Measurements from ENCODE around the gene KCNIP4. TPM values are rescaled to one million over a fixed set of nuclear protein-coding genes. Genes with fewer than 3 reads are reported as not detected.

KCNIP4 gene
- total and polyA plus RNA-seq, 2 experiments from 2014 or later, result 0.14 to 0.63 TPM

GRCh38 chr4:20687864-20688263 lies 1260.7 kb downstream of the KCNIP4 start:
- Mint-ChIP-seq H3K9me3 (no peaks in the 10 kb centered on the region), H3K4me3 (no peak overlapping the region), H3K27me3 (ENCODE audit: insufficient read depth, low read depth, poor library complexity) (no peaks in the 10 kb centered on the region), H3K27ac (no peak overlapping the region), H3K36me3 (ENCODE audit: low read depth) (no peaks in the 10 kb centered on the region), H3K4me1 (no peaks in the 10 kb centered on the region)
- no peaks in the 10 kb centered on the region for H3F3A ChIP-seq (replicated peaks; ENCODE audit: low read depth)
- H3K4me1 ChIP-seq (ENCODE audit: insufficient read depth), result no peaks in the 10 kb centered on the region
- H3K79me2 ChIP-seq (replicated peaks; ENCODE audit: insufficient read depth), result no peaks in the 10 kb centered on the region
- no peak overlapping the region for H2AFZ ChIP-seq
- no peak for DNase-seq (ENCODE audit: low spot score)
- H3K4me2 ChIP-seq, result no peak overlapping the region
- no peaks in the 10 kb centered on the region for H3K9me2 ChIP-seq (ENCODE audit: insufficient read depth)
- no peak for ATAC-seq
- no peak overlapping the region for H3K4me3 ChIP-seq
- TF ChIP-seq NANOG (IDR thresholded peaks at IDR 0.05; ENCODE audit: borderline replicate concordance), result no peak
- TF ChIP-seq, protein P1, sequence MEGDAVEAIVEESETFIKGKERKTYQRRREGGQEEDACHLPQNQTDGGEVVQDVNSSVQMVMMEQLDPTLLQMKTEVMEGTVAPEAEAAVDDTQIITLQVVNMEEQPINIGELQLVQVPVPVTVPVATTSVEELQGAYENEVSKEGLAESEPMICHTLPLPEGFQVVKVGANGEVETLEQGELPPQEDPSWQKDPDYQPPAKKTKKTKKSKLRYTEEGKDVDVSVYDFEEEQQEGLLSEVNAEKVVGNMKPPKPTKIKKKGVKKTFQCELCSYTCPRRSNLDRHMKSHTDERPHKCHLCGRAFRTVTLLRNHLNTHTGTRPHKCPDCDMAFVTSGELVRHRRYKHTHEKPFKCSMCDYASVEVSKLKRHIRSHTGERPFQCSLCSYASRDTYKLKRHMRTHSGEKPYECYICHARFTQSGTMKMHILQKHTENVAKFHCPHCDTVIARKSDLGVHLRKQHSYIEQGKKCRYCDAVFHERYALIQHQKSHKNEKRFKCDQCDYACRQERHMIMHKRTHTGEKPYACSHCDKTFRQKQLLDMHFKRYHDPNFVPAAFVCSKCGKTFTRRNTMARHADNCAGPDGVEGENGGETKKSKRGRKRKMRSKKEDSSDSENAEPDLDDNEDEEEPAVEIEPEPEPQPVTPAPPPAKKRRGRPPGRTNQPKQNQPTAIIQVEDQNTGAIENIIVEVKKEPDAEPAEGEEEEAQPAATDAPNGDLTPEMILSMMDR (conservative IDR thresholded peaks at IDR 0.05; ENCODE audit: low read depth in 2 of 2), result no peak
- no peak for TF ChIP-seq STAT1 (IDR thresholded peaks at IDR 0.05; ENCODE audit: unreplicated experiment)
- TF ChIP-seq EZH2phosphoT487 (IDR thresholded peaks at IDR 0.05; ENCODE audit: unreplicated experiment), result no peak
- TF ChIP-seq, protein P2, sequence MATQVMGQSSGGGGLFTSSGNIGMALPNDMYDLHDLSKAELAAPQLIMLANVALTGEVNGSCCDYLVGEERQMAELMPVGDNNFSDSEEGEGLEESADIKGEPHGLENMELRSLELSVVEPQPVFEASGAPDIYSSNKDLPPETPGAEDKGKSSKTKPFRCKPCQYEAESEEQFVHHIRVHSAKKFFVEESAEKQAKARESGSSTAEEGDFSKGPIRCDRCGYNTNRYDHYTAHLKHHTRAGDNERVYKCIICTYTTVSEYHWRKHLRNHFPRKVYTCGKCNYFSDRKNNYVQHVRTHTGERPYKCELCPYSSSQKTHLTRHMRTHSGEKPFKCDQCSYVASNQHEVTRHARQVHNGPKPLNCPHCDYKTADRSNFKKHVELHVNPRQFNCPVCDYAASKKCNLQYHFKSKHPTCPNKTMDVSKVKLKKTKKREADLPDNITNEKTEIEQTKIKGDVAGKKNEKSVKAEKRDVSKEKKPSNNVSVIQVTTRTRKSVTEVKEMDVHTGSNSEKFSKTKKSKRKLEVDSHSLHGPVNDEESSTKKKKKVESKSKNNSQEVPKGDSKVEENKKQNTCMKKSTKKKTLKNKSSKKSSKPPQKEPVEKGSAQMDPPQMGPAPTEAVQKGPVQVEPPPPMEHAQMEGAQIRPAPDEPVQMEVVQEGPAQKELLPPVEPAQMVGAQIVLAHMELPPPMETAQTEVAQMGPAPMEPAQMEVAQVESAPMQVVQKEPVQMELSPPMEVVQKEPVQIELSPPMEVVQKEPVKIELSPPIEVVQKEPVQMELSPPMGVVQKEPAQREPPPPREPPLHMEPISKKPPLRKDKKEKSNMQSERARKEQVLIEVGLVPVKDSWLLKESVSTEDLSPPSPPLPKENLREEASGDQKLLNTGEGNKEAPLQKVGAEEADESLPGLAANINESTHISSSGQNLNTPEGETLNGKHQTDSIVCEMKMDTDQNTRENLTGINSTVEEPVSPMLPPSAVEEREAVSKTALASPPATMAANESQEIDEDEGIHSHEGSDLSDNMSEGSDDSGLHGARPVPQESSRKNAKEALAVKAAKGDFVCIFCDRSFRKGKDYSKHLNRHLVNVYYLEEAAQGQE (IDR thresholded peaks at IDR 0.05; ENCODE audit: unreplicated experiment), result no peak
- no peak for TF ChIP-seq ETS1 (IDR thresholded peaks at IDR 0.05)
- TF ChIP-seq POLR2AphosphoS5 (IDR thresholded peaks at IDR 0.05; ENCODE audit: low read depth), result no peak
- no peak for TF ChIP-seq CREB1 (CRISPR knock-in tag; IDR thresholded peaks at IDR 0.05; ENCODE audit: low read depth)
- no peak for TF ChIP-seq JUNB (IDR thresholded peaks at IDR 0.05; ENCODE audit: unreplicated experiment)
- no peak for TF ChIP-seq ZNF331 (CRISPR knock-in tag; IDR thresholded peaks at IDR 0.05; ENCODE audit: low read depth)
- no peak for TF ChIP-seq EZH2 (IDR thresholded peaks at IDR 0.05; ENCODE audit: low read depth, unreplicated experiment)
- TF ChIP-seq, protein P3, sequence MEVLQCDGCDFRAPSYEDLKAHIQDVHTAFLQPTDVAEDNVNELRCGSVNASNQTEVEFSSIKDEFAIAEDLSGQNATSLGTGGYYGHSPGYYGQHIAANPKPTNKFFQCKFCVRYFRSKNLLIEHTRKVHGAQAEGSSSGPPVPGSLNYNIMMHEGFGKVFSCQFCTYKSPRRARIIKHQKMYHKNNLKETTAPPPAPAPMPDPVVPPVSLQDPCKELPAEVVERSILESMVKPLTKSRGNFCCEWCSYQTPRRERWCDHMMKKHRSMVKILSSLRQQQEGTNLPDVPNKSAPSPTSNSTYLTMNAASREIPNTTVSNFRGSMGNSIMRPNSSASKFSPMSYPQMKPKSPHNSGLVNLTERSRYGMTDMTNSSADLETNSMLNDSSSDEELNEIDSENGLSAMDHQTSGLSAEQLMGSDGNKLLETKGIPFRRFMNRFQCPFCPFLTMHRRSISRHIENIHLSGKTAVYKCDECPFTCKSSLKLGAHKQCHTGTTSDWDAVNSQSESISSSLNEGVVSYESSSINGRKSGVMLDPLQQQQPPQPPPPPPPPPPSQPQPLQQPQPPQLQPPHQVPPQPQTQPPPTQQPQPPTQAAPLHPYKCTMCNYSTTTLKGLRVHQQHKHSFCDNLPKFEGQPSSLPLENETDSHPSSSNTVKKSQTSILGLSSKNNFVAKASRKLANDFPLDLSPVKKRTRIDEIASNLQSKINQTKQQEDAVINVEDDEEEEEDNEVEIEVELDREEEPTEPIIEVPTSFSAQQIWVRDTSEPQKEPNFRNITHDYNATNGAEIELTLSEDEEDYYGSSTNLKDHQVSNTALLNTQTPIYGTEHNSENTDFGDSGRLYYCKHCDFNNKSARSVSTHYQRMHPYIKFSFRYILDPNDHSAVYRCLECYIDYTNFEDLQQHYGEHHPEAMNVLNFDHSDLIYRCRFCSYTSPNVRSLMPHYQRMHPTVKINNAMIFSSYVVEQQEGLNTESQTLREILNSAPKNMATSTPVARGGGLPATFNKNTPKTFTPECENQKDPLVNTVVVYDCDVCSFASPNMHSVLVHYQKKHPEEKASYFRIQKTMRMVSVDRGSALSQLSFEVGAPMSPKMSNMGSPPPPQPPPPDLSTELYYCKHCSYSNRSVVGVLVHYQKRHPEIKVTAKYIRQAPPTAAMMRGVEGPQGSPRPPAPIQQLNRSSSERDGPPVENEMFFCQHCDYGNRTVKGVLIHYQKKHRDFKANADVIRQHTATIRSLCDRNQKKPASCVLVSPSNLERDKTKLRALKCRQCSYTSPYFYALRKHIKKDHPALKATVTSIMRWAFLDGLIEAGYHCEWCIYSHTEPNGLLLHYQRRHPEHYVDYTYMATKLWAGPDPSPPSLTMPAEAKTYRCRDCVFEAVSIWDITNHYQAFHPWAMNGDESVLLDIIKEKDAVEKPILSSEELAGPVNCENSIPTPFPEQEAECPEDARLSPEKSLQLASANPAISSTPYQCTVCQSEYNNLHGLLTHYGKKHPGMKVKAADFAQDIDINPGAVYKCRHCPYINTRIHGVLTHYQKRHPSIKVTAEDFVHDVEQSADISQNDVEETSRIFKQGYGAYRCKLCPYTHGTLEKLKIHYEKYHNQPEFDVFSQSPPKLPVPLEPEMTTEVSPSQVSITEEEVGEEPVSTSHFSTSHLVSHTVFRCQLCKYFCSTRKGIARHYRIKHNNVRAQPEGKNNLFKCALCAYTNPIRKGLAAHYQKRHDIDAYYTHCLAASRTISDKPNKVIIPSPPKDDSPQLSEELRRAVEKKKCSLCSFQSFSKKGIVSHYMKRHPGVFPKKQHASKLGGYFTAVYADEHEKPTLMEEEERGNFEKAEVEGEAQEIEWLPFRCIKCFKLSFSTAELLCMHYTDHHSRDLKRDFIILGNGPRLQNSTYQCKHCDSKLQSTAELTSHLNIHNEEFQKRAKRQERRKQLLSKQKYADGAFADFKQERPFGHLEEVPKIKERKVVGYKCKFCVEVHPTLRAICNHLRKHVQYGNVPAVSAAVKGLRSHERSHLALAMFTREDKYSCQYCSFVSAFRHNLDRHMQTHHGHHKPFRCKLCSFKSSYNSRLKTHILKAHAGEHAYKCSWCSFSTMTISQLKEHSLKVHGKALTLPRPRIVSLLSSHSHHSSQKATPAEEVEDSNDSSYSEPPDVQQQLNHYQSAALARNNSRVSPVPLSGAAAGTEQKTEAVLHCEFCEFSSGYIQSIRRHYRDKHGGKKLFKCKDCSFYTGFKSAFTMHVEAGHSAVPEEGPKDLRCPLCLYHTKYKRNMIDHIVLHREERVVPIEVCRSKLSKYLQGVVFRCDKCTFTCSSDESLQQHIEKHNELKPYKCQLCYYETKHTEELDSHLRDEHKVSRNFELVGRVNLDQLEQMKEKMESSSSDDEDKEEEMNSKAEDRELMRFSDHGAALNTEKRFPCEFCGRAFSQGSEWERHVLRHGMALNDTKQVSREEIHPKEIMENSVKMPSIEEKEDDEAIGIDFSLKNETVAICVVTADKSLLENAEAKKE (CRISPR knock-in tag; IDR thresholded peaks at IDR 0.05), result no peak
- no peak for TF ChIP-seq ZNF114 (CRISPR knock-in tag; IDR thresholded peaks at IDR 0.05)
- no peaks in the 10 kb centered on the region for H4K20me1 ChIP-seq (replicated peaks; ENCODE audit: insufficient read depth)
- no peaks in the 10 kb centered on the region for H3K27me3 ChIP-seq (ENCODE audit: insufficient read depth)
- no peaks in the 10 kb centered on the region for H3K36me3 ChIP-seq (ENCODE audit: insufficient read depth)
- H3K27ac ChIP-seq (ENCODE audit: low read depth), result no peak overlapping the region
